SIG-M5 treated with dmso at 0.1 percent for 504 hours (cell line): ENCODE measurements around the gene RIPOR2.
"Not testable (repeated sequence)": the region's sequence is repeated elsewhere in the genome, so short reads cannot be mapped to it uniquely, and the experiment has no call there.

Source experiments
- DNase-seq: peaks from one replicate; lab custom pipeline; 2025; ENCODE audit not compliant: unreplicated experiment; lab: John Stamatoyannopoulos, UW

Gene RIPOR2

GRCh38 chr6:24926192-24926591, 9.6 kb downstream of the RIPOR2 start:
- no peak for DNase-seq

GRCh38 chr6:24925661-24926060, 10.1 kb downstream of the RIPOR2 start:
- DNase-seq, result no peak

GRCh38 chr6:24924580-24925356, 11.0 kb downstream of the RIPOR2 start:
- peak; percentile 61 for DNase-seq

- DNase-seq, result no peak
Measured at GRCh38 chr6:24923885-24924401, 11.8 kb downstream of the RIPOR2 start.

- no peak for DNase-seq
Measured at GRCh38 chr6:24922814-24923213, 12.9 kb downstream of the RIPOR2 start.

GRCh38 chr6:24922170-24922569, 13.6 kb downstream of the RIPOR2 start:
- peak; percentile 14 for DNase-seq

- no peak for DNase-seq
Measured at GRCh38 chr6:24920136-24920535, 15.6 kb downstream of the RIPOR2 start.

GRCh38 chr6:24919056-24919892, 16.5 kb downstream of the RIPOR2 start:
- DNase-seq, result no peak

GRCh38 chr6:24918641-24919055, 17.1 kb downstream of the RIPOR2 start:
- DNase-seq, result no peak

- no peak for DNase-seq
Measured at GRCh38 chr6:24916496-24916895, 19.3 kb downstream of the RIPOR2 start.

- no peak for DNase-seq
Measured at GRCh38 chr6:24915641-24916040, 20.1 kb downstream of the RIPOR2 start.

GRCh38 chr6:24914082-24914481, 21.7 kb downstream of the RIPOR2 start:
- DNase-seq, result not testable (repeated sequence)

GRCh38 chr6:24911796-24912382, 23.9 kb downstream of the RIPOR2 start:
- DNase-seq, result no peak

- DNase-seq, result no peak
Measured at GRCh38 chr6:24910961-24911725, 24.6 kb downstream of the RIPOR2 start.

- DNase-seq, result no peak
Measured at GRCh38 chr6:24910331-24910960, 25.3 kb downstream of the RIPOR2 start.

GRCh38 chr6:24909241-24910216, 26.2 kb downstream of the RIPOR2 start:
- no peak for DNase-seq

- DNase-seq, result no peak
Measured at GRCh38 chr6:24908650-24909035, 27.1 kb downstream of the RIPOR2 start.

GRCh38 chr6:24907919-24908649, 27.7 kb downstream of the RIPOR2 start:
- peak; percentile 28 for DNase-seq

- no peak for DNase-seq
Measured at GRCh38 chr6:24906314-24906713, 29.4 kb downstream of the RIPOR2 start.
